ENCODE results near the gene ASB7.
A peak's percentile ranks its signal among the peaks of the same experiment; 100 is the strongest.
"Not testable (repeated sequence)": the region's sequence is repeated elsewhere in the genome, so short reads cannot be mapped to it uniquely, and the experiment has no call there.

The ASB7 gene

GRCh38 chr15:100602064-100602822 lies at the start of gene ASB7, which contains the start of gene LINS1:
Gene ASB7, plus strand, starts transcription at chr15:100602589. Its CDS starts 9,628 bp downstream, at chr15:100612217.
Gene LINS1, minus strand, starts transcription at chr15:100602184. Its CDS starts 21,342 bp downstream, at chr15:100580842.
- DNase-seq: peak; percentile 100

- DNase-seq: no peak
These were observed 48.9 kb upstream of the ASB7 start for GRCh38 chr15:100553468-100553867.

GRCh38 chr15:100558771-100559254 lies 43.6 kb upstream of the ASB7 start:
- no peak for DNase-seq

- peak; percentile 18 for DNase-seq
These were observed 43.1 kb upstream of the ASB7 start for GRCh38 chr15:100559330-100559729.

GRCh38 chr15:100560323-100560722 lies 42.1 kb upstream of the ASB7 start:
- peak; percentile 16 for DNase-seq

GRCh38 chr15:100565591-100565990 lies 36.8 kb upstream of the ASB7 start:
- peak; percentile 8 for DNase-seq

GRCh38 chr15:100566850-100567628 lies 35.4 kb upstream of the ASB7 start:
- DNase-seq: no peak

GRCh38 chr15:100569391-100569790 lies 33.0 kb upstream of the ASB7 start:
- DNase-seq: no peak

- no peak for DNase-seq
These were observed 32.1 kb upstream of the ASB7 start for GRCh38 chr15:100570275-100570674.

GRCh38 chr15:100570735-100571313 lies 31.6 kb upstream of the ASB7 start:
- no peak for DNase-seq

GRCh38 chr15:100571592-100572167 lies 30.7 kb upstream of the ASB7 start:
- no peak for DNase-seq

- peak; percentile 65 for DNase-seq
These were observed 29.9 kb upstream of the ASB7 start for GRCh38 chr15:100572362-100572983.

GRCh38 chr15:100573526-100573925 lies 28.9 kb upstream of the ASB7 start:
- no peak for DNase-seq

- DNase-seq: no peak
These were observed 22.0 kb upstream of the ASB7 start for GRCh38 chr15:100580414-100580813.

GRCh38 chr15:100588638-100589242 lies 13.6 kb upstream of the ASB7 start:
- DNase-seq: peak; percentile 47

GRCh38 chr15:100591163-100591562 lies 11.2 kb upstream of the ASB7 start:
- DNase-seq: not testable (repeated sequence)

GRCh38 chr15:100591835-100592234 lies 10.6 kb upstream of the ASB7 start:
- DNase-seq: no peak

GRCh38 chr15:100592898-100593297 lies 9.5 kb upstream of the ASB7 start:
- no peak for DNase-seq

GRCh38 chr15:100593431-100593830 lies 9.0 kb upstream of the ASB7 start:
- DNase-seq: no peak

- peak; percentile 6 for DNase-seq
These were observed 6.4 kb upstream of the ASB7 start for GRCh38 chr15:100595964-100596363.

GRCh38 chr15:100596792-100597191 lies 5.6 kb upstream of the ASB7 start:
- DNase-seq: peak; percentile 91

GRCh38 chr15:100597862-100598261 lies 4.5 kb upstream of the ASB7 start:
- DNase-seq: no peak

Data from hematopoietic multipotent progenitor cell treated with erythropoietin and hydrocortisone succinate and interleukin-3 and kit ligand, for 4 days (in vitro differentiated cells).